SK-N-SH treated with all-trans-retinoic acid at 6 μM for 48 hours (cell line): ENCODE measurements around the gene PIM3.

Experiments
- ATAC-seq: fragments of 200-7000 bp; cut with Tn5 transposase; 3 replicates; pipeline ENCODE4 v1.9.1; 2020; ENCODE audit warnings: mild to moderate bottlenecking, moderate library complexity
- ARNTL ChIP-seq: fragments of 450-650 bp; formaldehyde crosslinking; IDR thresholded peaks from 2 replicates; pipeline ENCODE4 v1.5.0; 2020; ENCODE audit warnings: low read depth, mild to moderate bottlenecking, moderate library complexity, borderline replicate concordance
- BACH2 ChIP-seq: fragments of 250-450 bp; sonication (Bioruptor Pico); IDR thresholded peaks from 2 replicates; pipeline ENCODE4 v1.9.0; 2021; ENCODE audit warnings: mild to moderate bottlenecking, borderline replicate concordance
- CREB5 ChIP-seq: fragments of 250-450 bp; sonication (Bioruptor Pico); IDR thresholded peaks from 2 replicates; pipeline ENCODE4 v1.5.1; 2020; ENCODE audit warnings: low read depth, mild to moderate bottlenecking, moderate library complexity
- CSRNP3 ChIP-seq: fragments of 250-450 bp; sonication (Bioruptor Pico); IDR thresholded peaks from 2 replicates; pipeline ENCODE4 v1.5.1; 2021; ENCODE audit warnings: mild to moderate bottlenecking, moderate library complexity
- GLIS3 ChIP-seq: fragments of 250-450 bp; sonication (Bioruptor Pico); IDR thresholded peaks from 2 replicates; pipeline ENCODE4 v1.5.0; 2020; ENCODE audit warnings: mild to moderate bottlenecking, moderate library complexity
- ISL1 ChIP-seq: fragments of 250-450 bp; sonication (Bioruptor Pico); IDR thresholded peaks from 2 replicates; pipeline ENCODE4 v2.1.2; 2022; ENCODE audit warnings: mild to moderate bottlenecking, moderate library complexity
- OSR1 ChIP-seq: fragments of 250-450 bp; sonication (Bioruptor Pico); IDR thresholded peaks from 2 replicates; pipeline ENCODE4 v1.8.0; 2022; ENCODE audit warnings: moderate library complexity, mild to moderate bottlenecking, inconsistent platforms
- POU6F1 ChIP-seq: fragments of 250-450 bp; sonication (Bioruptor Pico); IDR thresholded peaks from 2 replicates; pipeline ENCODE4 v1.8.0; 2021; ENCODE audit warnings: low read depth, mild to moderate bottlenecking, moderate library complexity, borderline replicate concordance
- PPARA ChIP-seq: fragments of 250-450 bp; sonication (Bioruptor Pico); IDR thresholded peaks from 2 replicates; pipeline ENCODE4 v1.5.0; 2020; ENCODE audit warnings: mild to moderate bottlenecking, borderline replicate concordance
- RARB ChIP-seq: fragments of 250-450 bp; sonication (Bioruptor Pico); IDR thresholded peaks from 2 replicates; pipeline ENCODE4 v1.8.0; 2021; ENCODE audit warnings: mild to moderate bottlenecking, moderate library complexity
- TCF4 ChIP-seq: fragments of 250-450 bp; sonication (Bioruptor Pico); IDR thresholded peaks from 2 replicates; pipeline ENCODE4 v1.8.0; 2021; ENCODE audit warnings: mild to moderate bottlenecking, moderate library complexity, borderline replicate concordance
- TSHZ2 ChIP-seq: fragments of 250-450 bp; sonication (Bioruptor Pico); IDR thresholded peaks from 2 replicates; pipeline ENCODE4 v1.5.0; 2020; ENCODE audit warnings: mild to moderate bottlenecking, moderate library complexity
- ZC3H10 ChIP-seq: fragments of 250-450 bp; sonication (Bioruptor Pico); IDR thresholded peaks from 2 replicates; pipeline ENCODE4 v1.5.1; 2021; ENCODE audit warnings: mild to moderate bottlenecking, moderate library complexity
- ZFP3 ChIP-seq: fragments of 250-450 bp; sonication (Bioruptor Pico); IDR thresholded peaks from 2 replicates; pipeline ENCODE4 v1.5.0; 2020; ENCODE audit warnings: mild to moderate bottlenecking, moderate library complexity
- ZFP30 ChIP-seq: fragments of 450-650 bp; formaldehyde crosslinking; IDR thresholded peaks from 2 replicates; pipeline ENCODE4 v1.5.0; 2022; ENCODE audit warnings: mild to moderate bottlenecking, moderate library complexity
- ZNF8 ChIP-seq: fragments of 450-650 bp; formaldehyde crosslinking; IDR thresholded peaks from 2 replicates; pipeline ENCODE4 v1.5.0; 2020; ENCODE audit warnings: mild to moderate bottlenecking, moderate library complexity

The PIM3 gene

GRCh38 chr22:49956914-49957825 lies 3.4 kb upstream of the PIM3 start (continued):
- no peak for TF ChIP-seq POU6F1 (CRISPR knock-in tag)

GRCh38 chr22:49957826-49958365 lies 2.7 kb upstream of the PIM3 start:
- no peak for ATAC-seq

GRCh38 chr22:49958366-49958921 lies 2.1 kb upstream of the PIM3 start:
- TF ChIP-seq ZFP30 (CRISPR knock-in tag) (no peak), PPARA (CRISPR knock-in tag) (no peak), CSRNP3 (CRISPR knock-in tag) (no peak), RARB (CRISPR knock-in tag) (no peak), ARNTL (no peak)
- no peak for ATAC-seq

More at GRCh38 chr22:49957826-49958365, 2.7 kb upstream of the PIM3 start:
- TF ChIP-seq TSHZ2 (CRISPR knock-in tag) = no peak
- TF ChIP-seq TCF4 (CRISPR knock-in tag) = no peak
- no peak for TF ChIP-seq GLIS3
- TF ChIP-seq OSR1 (CRISPR knock-in tag) = no peak
- TF ChIP-seq ZFP30 (CRISPR knock-in tag) = no peak
- no peak for TF ChIP-seq ZNF8 (CRISPR knock-in tag)
- no peak for TF ChIP-seq ARNTL
- TF ChIP-seq ISL1 (CRISPR knock-in tag) = no peak
- no peak for TF ChIP-seq ZC3H10 (CRISPR knock-in tag)
- TF ChIP-seq PPARA (CRISPR knock-in tag) = no peak
- TF ChIP-seq BACH2 (CRISPR knock-in tag) = no peak

GRCh38 chr22:49958931-49959781 lies 1.4 kb upstream of the PIM3 start:
- no peak for ATAC-seq
- TF ChIP-seq RARB (CRISPR knock-in tag) = no peak
- no peak for TF ChIP-seq CREB5 (CRISPR knock-in tag)
- no peak for TF ChIP-seq PPARA (CRISPR knock-in tag)
- TF ChIP-seq OSR1 (CRISPR knock-in tag) = no peak
- TF ChIP-seq ZFP3 = no peak
- no peak for TF ChIP-seq TSHZ2 (CRISPR knock-in tag)
- TF ChIP-seq TCF4 (CRISPR knock-in tag) = no peak
- no peak for TF ChIP-seq ISL1 (CRISPR knock-in tag)
- no peak for TF ChIP-seq ARNTL
